Peyer's patch (tissue), 4 donors: ENCODE data around the gene USB1. TPM values are rescaled to one million over a fixed set of nuclear protein-coding genes. Genes with fewer than 3 reads are reported as not detected.

Experiments used
- DNase-seq, 3 donors: peaks; one replicate each; pipeline ENCODE4 v3.0.0-alpha.2; 2017 to 2019
- H3K27ac ChIP-seq, 4 donors: fragments of 200-600 bp; sonication (generic); one replicate each; pipeline ENCODE4 v1.5.1; 2016 to 2019
- H3K27me3 ChIP-seq, 2 donors: fragments of 200-600 bp; sonication (generic); one replicate each; pipeline ENCODE4 v1.5.1; 2019
- H3K36me3 ChIP-seq, 3 donors: fragments of 200-600 bp; sonication (generic); one replicate each; pipeline ENCODE4 v1.5.1; 2016 to 2019
- H3K4me1 ChIP-seq, 4 donors: fragments of 200-600 bp; sonication (generic); one replicate each; pipeline ENCODE4 v1.5.1; 2016 to 2019
- H3K4me3 ChIP-seq, 4 donors: fragments of 200-600 bp; sonication (generic); 1 replicate in 3 of 4; 2 replicates in 1 of 4; pipeline ENCODE4 v1.5.1; 2016 to 2019; ENCODE audit warnings: mild to moderate bottlenecking in 1 of 4
- H3K9me3 ChIP-seq, 4 donors: fragments of 200-600 bp; sonication (generic); one replicate each; pipeline ENCODE4 v1.5.1; 2016 to 2019; ENCODE audit warnings: mild to moderate bottlenecking in 1 of 4
- CTCF ChIP-seq, 6 experiments: fragments of 450-650 bp in 4 of 6; fragments of 200-600 bp in 2 of 6; sonication (generic) in 1 of 6; IDR thresholded peaks; one replicate each; pipeline ENCODE4 v1.5.1; 2017 to 2019; ENCODE audit warnings: antibody characterized with exemption in 6 of 6, mild to moderate bottlenecking in 3 of 6, moderate library complexity in 1 of 6
- POLR2A ChIP-seq, 2 donors: fragments of 450-650 bp; IDR thresholded peaks; one replicate each; pipeline ENCODE4 v1.5.1; 2017; ENCODE audit warnings: antibody characterized with exemption in 2 of 2, mild to moderate bottlenecking in 2 of 2, moderate library complexity in 2 of 2
- total RNA-seq, 4 donors: library from RNA; depleted of rRNA; stranded (reverse); fragments of >200 nt; gene quantifications; one replicate each; pipeline ENCODE4 v1.1.0, GENCODE V29; 2016

Gene USB1
- total RNA-seq, 4 donors from 2014 or later: 25.6 to 80.0 (median 42.7) TPM

GRCh38 chr16:58051821-58052603 is 50.8 kb downstream of the USB1 start:
- H3K9me3 ChIP-seq: no peaks in the 10 kb centered on the region
- H3K27ac ChIP-seq: no peak overlapping the region
- H3K27me3 ChIP-seq: no peaks in the 10 kb centered on the region
- H3K4me1 ChIP-seq: peaks cover 0 to 3% (median 0%) of the 10 kb centered on the region in 4 donors
- H3K36me3 ChIP-seq: no peaks in the 10 kb centered on the region
- DNase-seq: no peak
- no peak overlapping the region for H3K4me3 ChIP-seq
- no peak for TF ChIP-seq CTCF (IDR thresholded peaks at IDR 0.05)
- TF ChIP-seq POLR2A (IDR thresholded peaks at IDR 0.05): no peak

- Histone ChIP-seq H3K9me3 (no peaks in the 10 kb centered on the region), H3K36me3 (no peaks in the 10 kb centered on the region), H3K27ac (no peak overlapping the region), H3K4me3 (no peak overlapping the region), H3K4me1 (no peaks in the 10 kb centered on the region), H3K27me3 (no peaks in the 10 kb centered on the region)
- TF ChIP-seq CTCF (IDR thresholded peaks at IDR 0.05): no peak
- no peak for TF ChIP-seq POLR2A (IDR thresholded peaks at IDR 0.05)
- DNase-seq: no peak
Observed at GRCh38 chr16:58053682-58054005, 52.4 kb downstream of the USB1 start.

- H3K27ac ChIP-seq: no peak overlapping the region
Observed at GRCh38 chr16:58054289-58054688, 53.1 kb downstream of the USB1 start.

GRCh38 chr16:58056580-58056979 is 55.4 kb downstream of the USB1 start:
- no peak overlapping the region for H3K27ac ChIP-seq
- no peaks in the 10 kb centered on the region for H3K36me3 ChIP-seq
- H3K4me3 ChIP-seq: no peak overlapping the region
- TF ChIP-seq POLR2A (IDR thresholded peaks at IDR 0.05): no peak
- TF ChIP-seq CTCF (IDR thresholded peaks at IDR 0.05): no peak
- H3K4me1 ChIP-seq: no peaks in the 10 kb centered on the region
- no peak for DNase-seq
- H3K27me3 ChIP-seq: no peaks in the 10 kb centered on the region
- no peaks in the 10 kb centered on the region for H3K9me3 ChIP-seq

More at GRCh38 chr16:58054289-58054688, 53.1 kb downstream of the USB1 start:
- DNase-seq: no peak
- TF ChIP-seq POLR2A (IDR thresholded peaks at IDR 0.05) (no peak), CTCF (IDR thresholded peaks at IDR 0.05) (no peak)
- no peaks in the 10 kb centered on the region for H3K36me3 ChIP-seq
- H3K4me3 ChIP-seq: no peak overlapping the region
- H3K27me3 ChIP-seq: no peaks in the 10 kb centered on the region
- H3K9me3 ChIP-seq: no peaks in the 10 kb centered on the region
- H3K4me1 ChIP-seq: no peaks in the 10 kb centered on the region

GRCh38 chr16:58057121-58057520 is 55.9 kb downstream of the USB1 start:
- Histone ChIP-seq H3K27me3 (no peaks in the 10 kb centered on the region), H3K27ac (no peak overlapping the region), H3K4me3 (no peak overlapping the region), H3K4me1 (no peaks in the 10 kb centered on the region), H3K36me3 (no peaks in the 10 kb centered on the region), H3K9me3 (no peaks in the 10 kb centered on the region)
- DNase-seq: no peak
- TF ChIP-seq POLR2A (IDR thresholded peaks at IDR 0.05) (no peak), CTCF (IDR thresholded peaks at IDR 0.05) (no peak)
